Breast epithelium (tissue), 3 donors: Measurements from ENCODE around the gene WFDC6.

ENCODE experiments used
- POLR2A ChIP-seq: fragments of 450-650 bp; IDR thresholded peaks from one replicate; pipeline ENCODE4 v1.6.1; 2016; ENCODE audit warnings: antibody characterized with exemption, mild to moderate bottlenecking, moderate library complexity
- POLR2AphosphoS5 ChIP-seq, 3 donors: sonication (generic); formaldehyde crosslinking; IDR thresholded peaks; one replicate each; pipeline ENCODE4 v1.6.1; 2017; ENCODE audit warnings: antibody characterized with exemption in 3 of 3
- TF ChIP-seq, protein P1 (sequence below), 3 donors: fragments of 450-650 bp; IDR thresholded peaks; one replicate each; pipeline ENCODE4 v1.5.1; 2016 to 2017; ENCODE audit warnings: antibody characterized with exemption in 3 of 3, mild to moderate bottlenecking in 3 of 3, moderate library complexity in 3 of 3

DNA sequence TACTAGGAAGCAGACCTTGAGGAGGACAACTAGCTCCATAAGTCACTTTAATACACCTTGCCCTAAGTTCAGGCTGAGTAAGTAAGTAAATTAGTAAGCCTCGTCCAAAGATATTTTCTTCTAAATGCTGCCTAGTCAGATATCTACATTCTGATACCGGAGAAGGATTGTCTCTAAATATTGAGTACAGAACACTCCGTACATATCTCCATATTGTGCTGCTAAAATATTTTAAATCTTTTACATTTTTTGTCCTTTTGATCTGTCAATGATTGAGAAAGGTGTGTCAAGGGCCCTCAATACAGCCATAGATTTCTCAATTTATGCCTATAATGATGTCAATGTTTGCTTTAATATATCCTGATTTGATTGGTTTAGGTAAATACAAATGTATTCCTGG lies 36.6 kb upstream of the WFDC6 start:
- TF ChIP-seq, protein P1, sequence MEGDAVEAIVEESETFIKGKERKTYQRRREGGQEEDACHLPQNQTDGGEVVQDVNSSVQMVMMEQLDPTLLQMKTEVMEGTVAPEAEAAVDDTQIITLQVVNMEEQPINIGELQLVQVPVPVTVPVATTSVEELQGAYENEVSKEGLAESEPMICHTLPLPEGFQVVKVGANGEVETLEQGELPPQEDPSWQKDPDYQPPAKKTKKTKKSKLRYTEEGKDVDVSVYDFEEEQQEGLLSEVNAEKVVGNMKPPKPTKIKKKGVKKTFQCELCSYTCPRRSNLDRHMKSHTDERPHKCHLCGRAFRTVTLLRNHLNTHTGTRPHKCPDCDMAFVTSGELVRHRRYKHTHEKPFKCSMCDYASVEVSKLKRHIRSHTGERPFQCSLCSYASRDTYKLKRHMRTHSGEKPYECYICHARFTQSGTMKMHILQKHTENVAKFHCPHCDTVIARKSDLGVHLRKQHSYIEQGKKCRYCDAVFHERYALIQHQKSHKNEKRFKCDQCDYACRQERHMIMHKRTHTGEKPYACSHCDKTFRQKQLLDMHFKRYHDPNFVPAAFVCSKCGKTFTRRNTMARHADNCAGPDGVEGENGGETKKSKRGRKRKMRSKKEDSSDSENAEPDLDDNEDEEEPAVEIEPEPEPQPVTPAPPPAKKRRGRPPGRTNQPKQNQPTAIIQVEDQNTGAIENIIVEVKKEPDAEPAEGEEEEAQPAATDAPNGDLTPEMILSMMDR (IDR thresholded peaks at IDR 0.05): no peak
- TF ChIP-seq POLR2AphosphoS5 (IDR thresholded peaks at IDR 0.05) (no peak), POLR2A (no peak)
